ENCODE data around the gene UBE2D1. TPM values are rescaled to one million over a fixed set of nuclear protein-coding genes. Genes with fewer than 3 reads are reported as not detected.

The UBE2D1 gene
- total RNA-seq, 1 experiment from 2014 or later, result 24.6 TPM

DNA sequence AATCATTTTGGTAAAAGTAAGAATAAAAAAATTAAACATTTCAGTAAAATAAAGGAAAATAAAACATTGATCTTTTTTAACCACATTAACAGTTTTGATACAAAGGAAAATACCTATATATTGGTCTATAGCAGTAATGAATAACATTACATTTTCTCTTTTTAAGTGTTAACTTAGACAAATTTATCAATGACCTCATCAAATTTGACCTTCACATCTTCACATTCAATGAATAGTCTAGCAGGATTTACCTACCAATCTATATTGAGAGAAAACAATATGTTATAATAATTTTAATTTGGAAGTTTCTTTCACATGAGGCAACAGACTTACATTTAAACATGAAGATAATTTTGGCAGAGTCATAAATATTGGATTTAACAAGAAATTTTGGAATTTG, 17.9 kb upstream of the UBE2D1 start (continued):
- TF ChIP-seq, protein P1, sequence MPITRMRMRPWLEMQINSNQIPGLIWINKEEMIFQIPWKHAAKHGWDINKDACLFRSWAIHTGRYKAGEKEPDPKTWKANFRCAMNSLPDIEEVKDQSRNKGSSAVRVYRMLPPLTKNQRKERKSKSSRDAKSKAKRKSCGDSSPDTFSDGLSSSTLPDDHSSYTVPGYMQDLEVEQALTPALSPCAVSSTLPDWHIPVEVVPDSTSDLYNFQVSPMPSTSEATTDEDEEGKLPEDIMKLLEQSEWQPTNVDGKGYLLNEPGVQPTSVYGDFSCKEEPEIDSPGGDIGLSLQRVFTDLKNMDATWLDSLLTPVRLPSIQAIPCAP (CRISPR knock-in tag; IDR thresholded peaks at IDR 0.05), result no peak
- no peak for TF ChIP-seq NR3C1 (CRISPR knock-in tag; conservative IDR thresholded peaks at IDR 0.05; ENCODE audit: low read depth)

DNA sequence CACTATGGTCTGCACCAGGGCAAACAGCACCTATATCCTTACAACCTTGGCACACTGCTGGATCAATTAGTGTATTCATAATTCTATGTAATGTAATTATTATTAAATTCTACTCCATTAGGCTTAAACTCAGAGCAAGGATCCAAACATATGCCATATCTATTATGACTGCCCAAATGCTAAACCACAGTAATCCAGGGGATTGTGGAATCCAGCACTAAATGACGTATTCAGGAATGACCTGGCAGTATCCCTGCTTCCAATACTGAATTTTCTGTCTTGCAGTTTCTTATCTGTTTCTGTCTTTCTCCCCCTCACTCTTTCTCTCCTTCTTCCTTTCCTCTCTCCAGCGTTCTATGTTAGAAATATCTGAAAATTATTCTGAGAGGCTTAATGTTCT, 16.5 kb upstream of the UBE2D1 start:
- CTCF ChIA-PET, result no interaction called here
- no peaks in the 10 kb centered on the region; the same call in 1 of the 2 replicates for H3K27me3 Mint-ChIP-seq (ENCODE audit: low read depth)
- ATAC-seq (no peak), DNase-seq (ENCODE audit: low spot score) (no peak)
- no peaks in the 10 kb centered on the region for H3K9me3 Mint-ChIP-seq
- TF ChIP-seq, protein P2, sequence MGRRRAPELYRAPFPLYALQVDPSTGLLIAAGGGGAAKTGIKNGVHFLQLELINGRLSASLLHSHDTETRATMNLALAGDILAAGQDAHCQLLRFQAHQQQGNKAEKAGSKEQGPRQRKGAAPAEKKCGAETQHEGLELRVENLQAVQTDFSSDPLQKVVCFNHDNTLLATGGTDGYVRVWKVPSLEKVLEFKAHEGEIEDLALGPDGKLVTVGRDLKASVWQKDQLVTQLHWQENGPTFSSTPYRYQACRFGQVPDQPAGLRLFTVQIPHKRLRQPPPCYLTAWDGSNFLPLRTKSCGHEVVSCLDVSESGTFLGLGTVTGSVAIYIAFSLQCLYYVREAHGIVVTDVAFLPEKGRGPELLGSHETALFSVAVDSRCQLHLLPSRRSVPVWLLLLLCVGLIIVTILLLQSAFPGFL (CRISPR knock-in tag; IDR thresholded peaks at IDR 0.05; ENCODE audit: borderline replicate concordance), result no peak
- TF ChIP-seq TCF7 (CRISPR knock-in tag; IDR thresholded peaks at IDR 0.05; ENCODE audit: low read depth) (no peak), NR3C1 (CRISPR knock-in tag; conservative IDR thresholded peaks at IDR 0.05; ENCODE audit: low read depth) (no peak), FOXJ3 (CRISPR knock-in tag; IDR thresholded peaks at IDR 0.05; ENCODE audit: borderline replicate concordance) (no peak), EMX1 (CRISPR knock-in tag; IDR thresholded peaks at IDR 0.05) (no peak), NFE2L1 (CRISPR knock-in tag; IDR thresholded peaks at IDR 0.05) (no peak)
- TF ChIP-seq, protein P3, sequence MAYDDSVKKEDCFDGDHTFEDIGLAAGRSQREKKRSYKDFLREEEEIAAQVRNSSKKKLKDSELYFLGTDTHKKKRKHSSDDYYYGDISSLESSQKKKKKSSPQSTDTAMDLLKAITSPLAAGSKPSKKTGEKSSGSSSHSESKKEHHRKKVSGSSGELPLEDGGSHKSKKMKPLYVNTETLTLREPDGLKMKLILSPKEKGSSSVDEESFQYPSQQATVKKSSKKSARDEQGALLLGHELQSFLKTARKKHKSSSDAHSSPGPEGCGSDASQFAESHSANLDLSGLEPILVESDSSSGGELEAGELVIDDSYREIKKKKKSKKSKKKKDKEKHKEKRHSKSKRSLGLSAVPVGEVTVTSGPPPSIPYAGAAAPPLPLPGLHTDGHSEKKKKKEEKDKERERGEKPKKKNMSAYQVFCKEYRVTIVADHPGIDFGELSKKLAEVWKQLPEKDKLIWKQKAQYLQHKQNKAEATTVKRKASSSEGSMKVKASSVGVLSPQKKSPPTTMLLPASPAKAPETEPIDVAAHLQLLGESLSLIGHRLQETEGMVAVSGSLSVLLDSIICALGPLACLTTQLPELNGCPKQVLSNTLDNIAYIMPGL (CRISPR knock-in tag; IDR thresholded peaks at IDR 0.05), result no peak
- TF ChIP-seq, protein P4, sequence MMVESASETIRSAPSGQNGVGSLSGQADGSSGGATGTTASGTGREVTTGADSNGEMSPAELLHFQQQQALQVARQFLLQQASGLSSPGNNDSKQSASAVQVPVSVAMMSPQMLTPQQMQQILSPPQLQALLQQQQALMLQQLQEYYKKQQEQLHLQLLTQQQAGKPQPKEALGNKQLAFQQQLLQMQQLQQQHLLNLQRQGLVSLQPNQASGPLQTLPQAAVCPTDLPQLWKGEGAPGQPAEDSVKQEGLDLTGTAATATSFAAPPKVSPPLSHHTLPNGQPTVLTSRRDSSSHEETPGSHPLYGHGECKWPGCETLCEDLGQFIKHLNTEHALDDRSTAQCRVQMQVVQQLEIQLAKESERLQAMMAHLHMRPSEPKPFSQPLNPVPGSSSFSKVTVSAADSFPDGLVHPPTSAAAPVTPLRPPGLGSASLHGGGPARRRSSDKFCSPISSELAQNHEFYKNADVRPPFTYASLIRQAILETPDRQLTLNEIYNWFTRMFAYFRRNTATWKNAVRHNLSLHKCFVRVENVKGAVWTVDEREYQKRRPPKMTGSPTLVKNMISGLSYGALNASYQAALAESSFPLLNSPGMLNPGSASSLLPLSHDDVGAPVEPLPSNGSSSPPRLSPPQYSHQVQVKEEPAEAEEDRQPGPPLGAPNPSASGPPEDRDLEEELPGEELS (CRISPR knock-in tag; IDR thresholded peaks at IDR 0.05), result no peak
- TF ChIP-seq, protein P5, sequence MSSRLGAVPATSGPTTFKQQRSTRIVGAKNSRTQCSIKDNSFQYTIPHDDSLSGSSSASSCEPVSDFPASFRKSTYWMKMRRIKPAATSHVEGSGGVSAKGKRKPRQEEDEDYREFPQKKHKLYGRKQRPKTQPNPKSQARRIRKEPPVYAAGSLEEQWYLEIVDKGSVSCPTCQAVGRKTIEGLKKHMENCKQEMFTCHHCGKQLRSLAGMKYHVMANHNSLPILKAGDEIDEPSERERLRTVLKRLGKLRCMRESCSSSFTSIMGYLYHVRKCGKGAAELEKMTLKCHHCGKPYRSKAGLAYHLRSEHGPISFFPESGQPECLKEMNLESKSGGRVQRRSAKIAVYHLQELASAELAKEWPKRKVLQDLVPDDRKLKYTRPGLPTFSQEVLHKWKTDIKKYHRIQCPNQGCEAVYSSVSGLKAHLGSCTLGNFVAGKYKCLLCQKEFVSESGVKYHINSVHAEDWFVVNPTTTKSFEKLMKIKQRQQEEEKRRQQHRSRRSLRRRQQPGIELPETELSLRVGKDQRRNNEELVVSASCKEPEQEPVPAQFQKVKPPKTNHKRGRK (CRISPR knock-in tag; IDR thresholded peaks at IDR 0.05; ENCODE audit: borderline replicate concordance), result no peak
- TF ChIP-seq, protein P6, sequence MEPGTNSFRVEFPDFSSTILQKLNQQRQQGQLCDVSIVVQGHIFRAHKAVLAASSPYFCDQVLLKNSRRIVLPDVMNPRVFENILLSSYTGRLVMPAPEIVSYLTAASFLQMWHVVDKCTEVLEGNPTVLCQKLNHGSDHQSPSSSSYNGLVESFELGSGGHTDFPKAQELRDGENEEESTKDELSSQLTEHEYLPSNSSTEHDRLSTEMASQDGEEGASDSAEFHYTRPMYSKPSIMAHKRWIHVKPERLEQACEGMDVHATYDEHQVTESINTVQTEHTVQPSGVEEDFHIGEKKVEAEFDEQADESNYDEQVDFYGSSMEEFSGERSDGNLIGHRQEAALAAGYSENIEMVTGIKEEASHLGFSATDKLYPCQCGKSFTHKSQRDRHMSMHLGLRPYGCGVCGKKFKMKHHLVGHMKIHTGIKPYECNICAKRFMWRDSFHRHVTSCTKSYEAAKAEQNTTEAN (CRISPR knock-in tag; IDR thresholded peaks at IDR 0.05), result no peak
- TF ChIP-seq, protein P7, sequence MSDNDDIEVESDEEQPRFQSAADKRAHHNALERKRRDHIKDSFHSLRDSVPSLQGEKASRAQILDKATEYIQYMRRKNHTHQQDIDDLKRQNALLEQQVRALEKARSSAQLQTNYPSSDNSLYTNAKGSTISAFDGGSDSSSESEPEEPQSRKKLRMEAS (CRISPR knock-in tag; IDR thresholded peaks at IDR 0.05), result no peak
- TF ChIP-seq, protein P8, sequence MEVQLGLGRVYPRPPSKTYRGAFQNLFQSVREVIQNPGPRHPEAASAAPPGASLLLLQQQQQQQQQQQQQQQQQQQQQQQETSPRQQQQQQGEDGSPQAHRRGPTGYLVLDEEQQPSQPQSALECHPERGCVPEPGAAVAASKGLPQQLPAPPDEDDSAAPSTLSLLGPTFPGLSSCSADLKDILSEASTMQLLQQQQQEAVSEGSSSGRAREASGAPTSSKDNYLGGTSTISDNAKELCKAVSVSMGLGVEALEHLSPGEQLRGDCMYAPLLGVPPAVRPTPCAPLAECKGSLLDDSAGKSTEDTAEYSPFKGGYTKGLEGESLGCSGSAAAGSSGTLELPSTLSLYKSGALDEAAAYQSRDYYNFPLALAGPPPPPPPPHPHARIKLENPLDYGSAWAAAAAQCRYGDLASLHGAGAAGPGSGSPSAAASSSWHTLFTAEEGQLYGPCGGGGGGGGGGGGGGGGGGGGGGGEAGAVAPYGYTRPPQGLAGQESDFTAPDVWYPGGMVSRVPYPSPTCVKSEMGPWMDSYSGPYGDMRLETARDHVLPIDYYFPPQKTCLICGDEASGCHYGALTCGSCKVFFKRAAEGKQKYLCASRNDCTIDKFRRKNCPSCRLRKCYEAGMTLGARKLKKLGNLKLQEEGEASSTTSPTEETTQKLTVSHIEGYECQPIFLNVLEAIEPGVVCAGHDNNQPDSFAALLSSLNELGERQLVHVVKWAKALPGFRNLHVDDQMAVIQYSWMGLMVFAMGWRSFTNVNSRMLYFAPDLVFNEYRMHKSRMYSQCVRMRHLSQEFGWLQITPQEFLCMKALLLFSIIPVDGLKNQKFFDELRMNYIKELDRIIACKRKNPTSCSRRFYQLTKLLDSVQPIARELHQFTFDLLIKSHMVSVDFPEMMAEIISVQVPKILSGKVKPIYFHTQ (CRISPR knock-in tag; IDR thresholded peaks at IDR 0.05), result no peak
- TF ChIP-seq, protein P1 (CRISPR knock-in tag; IDR thresholded peaks at IDR 0.05), result no peak
- TF ChIP-seq, protein P9, sequence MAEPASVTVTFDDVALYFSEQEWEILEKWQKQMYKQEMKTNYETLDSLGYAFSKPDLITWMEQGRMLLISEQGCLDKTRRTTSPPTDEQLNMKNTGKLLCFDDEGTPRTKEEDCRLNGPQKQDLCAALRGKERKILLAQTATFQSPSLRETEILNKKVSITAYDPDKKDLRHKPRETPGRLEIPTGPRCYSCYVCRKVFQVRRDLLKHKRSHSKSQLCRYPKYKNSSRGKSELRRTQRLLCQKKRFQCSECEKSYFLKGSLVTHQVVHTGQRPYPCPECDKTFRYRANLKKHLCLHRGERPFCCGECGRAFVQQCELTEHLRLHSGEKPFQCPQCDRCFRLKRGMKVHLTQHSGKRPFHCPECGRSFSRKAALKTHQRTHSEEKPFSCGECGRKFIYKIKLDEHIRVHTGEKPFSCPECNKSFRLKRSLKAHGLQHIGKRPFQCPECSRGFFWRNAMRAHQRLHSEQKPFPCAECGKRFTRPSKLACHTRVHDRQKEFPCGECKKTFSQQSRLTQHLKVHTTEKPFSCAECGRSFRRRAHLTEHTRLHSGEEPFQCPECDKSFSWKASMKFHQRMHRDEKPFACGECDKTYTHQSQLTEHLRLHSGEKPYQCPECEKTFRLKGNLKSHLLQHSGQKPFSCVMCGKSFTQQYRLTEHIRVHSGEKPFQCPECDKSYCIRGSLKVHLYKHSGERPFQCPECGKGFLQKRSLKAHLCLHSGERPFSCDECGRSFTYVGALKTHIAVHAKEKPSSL (CRISPR knock-in tag; conservative IDR thresholded peaks at IDR 0.05), result no peak
- TF ChIP-seq, protein P10, sequence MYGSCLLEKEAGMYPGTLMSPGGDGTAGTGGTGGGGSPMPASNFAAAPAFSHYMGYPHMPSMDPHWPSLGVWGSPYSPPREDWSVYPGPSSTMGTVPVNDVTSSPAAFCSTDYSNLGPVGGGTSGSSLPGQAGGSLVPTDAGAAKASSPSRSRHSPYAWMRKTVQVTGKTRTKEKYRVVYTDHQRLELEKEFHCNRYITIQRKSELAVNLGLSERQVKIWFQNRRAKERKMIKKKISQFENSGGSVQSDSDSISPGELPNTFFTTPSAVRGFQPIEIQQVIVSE (CRISPR knock-in tag; IDR thresholded peaks at IDR 0.05; ENCODE audit: borderline replicate concordance), result no peak
- no peaks in the 10 kb centered on the region for H3K36me3 Mint-ChIP-seq
- H3K4me1 Mint-ChIP-seq, result 0 out of 2 replicates have a peak, but pooled peaks cover 2% of the 10 kb centered on the region
- POLR2A ChIA-PET, result no interaction called here
- no peak overlapping the region for H3K4me3 Mint-ChIP-seq
- H3K27ac Mint-ChIP-seq, result no peak overlapping the region
